Esophagus muscularis mucosa (tissue), 3 donors: ENCODE data around the gene GSTO2.

Source experiments
- EP300 ChIP-seq: sonication (generic); formaldehyde crosslinking; IDR thresholded peaks from one replicate; pipeline ENCODE4 v1.6.1; 2017; ENCODE audit warnings: antibody characterized with exemption
- TF ChIP-seq, protein P1 (sequence below), 3 experiments: fragments of 200-600 bp in 2 of 3; fragments of 450-650 bp in 1 of 3; sonication (generic) in 2 of 3; IDR thresholded peaks; one replicate each; pipeline ENCODE4 v1.5.1; 2017 to 2019; ENCODE audit warnings: antibody characterized with exemption in 3 of 3, mild to moderate bottlenecking in 2 of 3, moderate library complexity in 1 of 3

DNA sequence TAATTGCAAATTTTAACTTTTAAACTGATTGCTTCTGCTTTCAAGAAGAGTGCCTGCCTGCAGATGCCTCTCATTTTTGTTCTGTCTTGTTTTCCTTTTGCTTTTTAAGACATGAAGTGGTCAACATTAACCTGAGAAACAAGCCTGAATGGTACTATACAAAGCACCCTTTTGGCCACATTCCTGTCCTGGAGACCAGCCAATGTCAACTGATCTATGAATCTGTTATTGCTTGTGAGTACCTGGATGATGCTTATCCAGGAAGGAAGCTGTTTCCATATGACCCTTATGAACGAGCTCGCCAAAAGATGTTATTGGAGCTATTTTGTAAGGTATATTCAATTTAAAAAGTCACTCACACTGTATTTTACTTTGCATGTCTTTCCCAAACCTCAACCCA lies 8.8 kb downstream of the GSTO2 start:
- TF ChIP-seq, protein P1, sequence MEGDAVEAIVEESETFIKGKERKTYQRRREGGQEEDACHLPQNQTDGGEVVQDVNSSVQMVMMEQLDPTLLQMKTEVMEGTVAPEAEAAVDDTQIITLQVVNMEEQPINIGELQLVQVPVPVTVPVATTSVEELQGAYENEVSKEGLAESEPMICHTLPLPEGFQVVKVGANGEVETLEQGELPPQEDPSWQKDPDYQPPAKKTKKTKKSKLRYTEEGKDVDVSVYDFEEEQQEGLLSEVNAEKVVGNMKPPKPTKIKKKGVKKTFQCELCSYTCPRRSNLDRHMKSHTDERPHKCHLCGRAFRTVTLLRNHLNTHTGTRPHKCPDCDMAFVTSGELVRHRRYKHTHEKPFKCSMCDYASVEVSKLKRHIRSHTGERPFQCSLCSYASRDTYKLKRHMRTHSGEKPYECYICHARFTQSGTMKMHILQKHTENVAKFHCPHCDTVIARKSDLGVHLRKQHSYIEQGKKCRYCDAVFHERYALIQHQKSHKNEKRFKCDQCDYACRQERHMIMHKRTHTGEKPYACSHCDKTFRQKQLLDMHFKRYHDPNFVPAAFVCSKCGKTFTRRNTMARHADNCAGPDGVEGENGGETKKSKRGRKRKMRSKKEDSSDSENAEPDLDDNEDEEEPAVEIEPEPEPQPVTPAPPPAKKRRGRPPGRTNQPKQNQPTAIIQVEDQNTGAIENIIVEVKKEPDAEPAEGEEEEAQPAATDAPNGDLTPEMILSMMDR (IDR thresholded peaks at IDR 0.05) = no peak
- TF ChIP-seq EP300 = no peak
